HEK293T (cell line): ENCODE results near the gene TIMMDC1.

Experiments
- ELF4 ChIP-seq: fragments of 450-650 bp; IDR thresholded peaks from 2 replicates; pipeline ENCODE4 v1.6.1; 2017; ENCODE audit warnings: antibody characterized with exemption
- FOXA1 ChIP-seq: fragments of 450-650 bp; IDR thresholded peaks from 2 replicates; pipeline ENCODE4 v1.6.1; 2016; ENCODE audit warnings: mild to moderate bottlenecking
- LEF1 ChIP-seq: fragments of 450-650 bp; IDR thresholded peaks from 2 replicates; pipeline ENCODE4 v1.6.1; 2017; ENCODE audit warnings: mild to moderate bottlenecking, borderline replicate concordance
- NFRKB ChIP-seq: fragments of 450-650 bp; IDR thresholded peaks from 2 replicates; pipeline ENCODE4 v1.6.1; 2016; ENCODE audit warnings: mild to moderate bottlenecking, moderate library complexity
- PKNOX1 ChIP-seq: fragments of 450-650 bp; IDR thresholded peaks from 2 replicates; pipeline ENCODE4 v1.6.1; 2016

GRCh38 chr3:119530456-119530855 lies 32.1 kb downstream of the TIMMDC1 start:
- TF ChIP-seq PKNOX1 (no peak), ELF4 (no peak), LEF1 (no peak), FOXA1 (no peak), NFRKB (no peak)
